Esophagus squamous epithelium (tissue), 4 donors: ENCODE data around the gene WDR70.

Source experiments
- POLR2A ChIP-seq, 4 donors: fragments of 450-650 bp; IDR thresholded peaks; one replicate each; pipeline ENCODE4 v1.6.1; 2017; ENCODE audit warnings: antibody characterized with exemption in 4 of 4, mild to moderate bottlenecking in 4 of 4, moderate library complexity in 3 of 4
- TF ChIP-seq, protein P1 (sequence below), 6 experiments: fragments of 450-650 bp in 4 of 6; fragments of 200-600 bp in 2 of 6; sonication (generic) in 2 of 6; IDR thresholded peaks; one replicate each; pipeline ENCODE4 v1.5.1; 2016 to 2019; ENCODE audit warnings: antibody characterized with exemption in 6 of 6, mild to moderate bottlenecking in 4 of 6, moderate library complexity in 4 of 6

DNA sequence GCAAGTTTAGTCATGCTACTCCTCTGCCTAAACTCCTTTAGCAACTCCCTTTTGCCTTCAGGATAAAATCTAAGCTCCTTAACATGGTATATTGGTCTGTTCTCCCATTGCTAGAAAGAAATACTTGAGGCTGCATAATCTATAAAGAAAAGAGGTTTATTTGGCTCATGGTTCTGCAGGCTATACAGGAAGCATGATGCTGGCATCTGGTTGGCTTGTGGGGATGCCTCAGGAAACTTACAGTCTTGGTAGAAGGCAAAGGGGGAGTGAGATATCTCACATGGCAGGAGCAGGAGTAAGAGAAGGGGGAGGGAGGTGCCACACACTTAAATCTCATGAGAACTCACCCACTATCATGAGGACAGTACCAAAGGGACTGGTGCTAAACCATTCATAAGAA is 315.7 kb downstream of the WDR70 start:
- TF ChIP-seq, protein P1, sequence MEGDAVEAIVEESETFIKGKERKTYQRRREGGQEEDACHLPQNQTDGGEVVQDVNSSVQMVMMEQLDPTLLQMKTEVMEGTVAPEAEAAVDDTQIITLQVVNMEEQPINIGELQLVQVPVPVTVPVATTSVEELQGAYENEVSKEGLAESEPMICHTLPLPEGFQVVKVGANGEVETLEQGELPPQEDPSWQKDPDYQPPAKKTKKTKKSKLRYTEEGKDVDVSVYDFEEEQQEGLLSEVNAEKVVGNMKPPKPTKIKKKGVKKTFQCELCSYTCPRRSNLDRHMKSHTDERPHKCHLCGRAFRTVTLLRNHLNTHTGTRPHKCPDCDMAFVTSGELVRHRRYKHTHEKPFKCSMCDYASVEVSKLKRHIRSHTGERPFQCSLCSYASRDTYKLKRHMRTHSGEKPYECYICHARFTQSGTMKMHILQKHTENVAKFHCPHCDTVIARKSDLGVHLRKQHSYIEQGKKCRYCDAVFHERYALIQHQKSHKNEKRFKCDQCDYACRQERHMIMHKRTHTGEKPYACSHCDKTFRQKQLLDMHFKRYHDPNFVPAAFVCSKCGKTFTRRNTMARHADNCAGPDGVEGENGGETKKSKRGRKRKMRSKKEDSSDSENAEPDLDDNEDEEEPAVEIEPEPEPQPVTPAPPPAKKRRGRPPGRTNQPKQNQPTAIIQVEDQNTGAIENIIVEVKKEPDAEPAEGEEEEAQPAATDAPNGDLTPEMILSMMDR (IDR thresholded peaks at IDR 0.05): no peak
- TF ChIP-seq POLR2A (IDR thresholded peaks at IDR 0.05): no peak
